MM.1S (cell line): ENCODE data around the gene TM4SF18.

Experiments
- DNase-seq: peaks from one replicate; pipeline ENCODE4 v3.0.0-alpha.2; 2015
- H2AFZ ChIP-seq: fragments of 300-600 bp; sonication (generic); 2 replicates; pipeline ENCODE4 v1.6.0; 2016; ENCODE audit warnings: antibody characterized with exemption, low read length
- H3F3A ChIP-seq: fragments of 300-600 bp; sonication (generic); 2 replicates; pipeline ENCODE4 v1.6.1; 2016; ENCODE audit warnings: mild to moderate bottlenecking, antibody characterized with exemption, low read length, moderate library complexity, mixed read lengths; ENCODE audit not compliant: insufficient read depth
- H3K27ac ChIP-seq: fragments of 300-600 bp; sonication (generic); 2 replicates; pipeline ENCODE4 v1.5.1; 2016; ENCODE audit warnings: mild to moderate bottlenecking, low read length
- H3K27me3 ChIP-seq: fragments of 300-600 bp; sonication (generic); replicated peaks from 2 replicates; pipeline ENCODE4 v1.6.0; 2016; ENCODE audit warnings: low read length; ENCODE audit not compliant: insufficient read depth
- H3K36me3 ChIP-seq: fragments of 300-600 bp; sonication (generic); replicated peaks from 2 replicates; pipeline ENCODE4 v1.6.1; 2016; ENCODE audit warnings: mild to moderate bottlenecking, low read length, mixed read lengths; ENCODE audit not compliant: insufficient read depth
- H3K4me1 ChIP-seq: fragments of 300-600 bp; sonication (generic); 2 replicates; pipeline ENCODE4 v1.6.1; 2016; ENCODE audit warnings: low read length, mixed read lengths
- H3K4me2 ChIP-seq: fragments of 300-600 bp; sonication (generic); 2 replicates; pipeline ENCODE4 v1.6.0; 2016; ENCODE audit warnings: low read depth, low read length
- H3K4me3 ChIP-seq: fragments of 300-600 bp; sonication (generic); 2 replicates; pipeline ENCODE4 v1.5.1; 2016; ENCODE audit warnings: low read length, mixed read lengths
- H3K79me2 ChIP-seq: fragments of 300-600 bp; sonication (generic); 2 replicates; pipeline ENCODE4 v1.6.1; 2016; ENCODE audit warnings: mixed run types, low read length, mixed read lengths
- H3K9ac ChIP-seq: fragments of 300-600 bp; sonication (generic); 2 replicates; pipeline ENCODE4 v1.6.1; 2016; ENCODE audit warnings: low read length, mixed read lengths
- H3K9me2 ChIP-seq: fragments of 300-600 bp; sonication (generic); replicated peaks from 2 replicates; pipeline ENCODE4 v1.6.1; 2016; ENCODE audit warnings: mild to moderate bottlenecking, low read length, mixed read lengths; ENCODE audit not compliant: insufficient read depth
- H3K9me3 ChIP-seq: fragments of 300-600 bp; sonication (generic); replicated peaks from 2 replicates; pipeline ENCODE4 v1.6.1; 2016; ENCODE audit warnings: mild to moderate bottlenecking, low read length, mixed read lengths; ENCODE audit not compliant: insufficient read depth
- H4K20me1 ChIP-seq: fragments of 300-600 bp; sonication (generic); 2 replicates; pipeline ENCODE4 v1.6.1; 2016; ENCODE audit warnings: mild to moderate bottlenecking, low read length, moderate library complexity, mixed read lengths; ENCODE audit not compliant: insufficient read depth
- CTCF ChIP-seq: fragments of 300-600 bp; sonication (generic); IDR thresholded peaks from 2 replicates; pipeline ENCODE4 v1.5.1; 2016; ENCODE audit warnings: antibody characterized with exemption, low read length, mixed read lengths
- EZH2 ChIP-seq: fragments of 300-600 bp; sonication (generic); optimal IDR thresholded peaks from 2 replicates; pipeline ENCODE3; 2017; ENCODE audit warnings: low read depth, mild to moderate bottlenecking, antibody characterized with exemption, low read length, mixed read lengths
- EZH2phosphoT487 ChIP-seq: fragments of 300-600 bp; sonication (generic); IDR thresholded peaks from 2 replicates; pipeline ENCODE4 v1.6.1; 2018; ENCODE audit warnings: antibody characterized with exemption, low read length

TM4SF18 gene

GRCh38 chr3:149276619-149277018 is 56.8 kb downstream of the TM4SF18 start:
- Histone ChIP-seq H3F3A (no peaks in the 10 kb centered on the region), H3K4me1 (no peaks in the 10 kb centered on the region), H3K36me3 (no peaks in the 10 kb centered on the region), H3K27me3 (no peaks in the 10 kb centered on the region), H3K27ac (no peak overlapping the region), H3K9me2 (no peaks in the 10 kb centered on the region), H3K9ac (no peak overlapping the region), H3K79me2 (no peaks in the 10 kb centered on the region), H4K20me1 (no peaks in the 10 kb centered on the region), H3K4me2 (no peak overlapping the region), H3K9me3 (no peaks in the 10 kb centered on the region), H3K4me3 (no peak overlapping the region), H2AFZ (no peak overlapping the region)
- no peak for TF ChIP-seq EZH2
- TF ChIP-seq EZH2phosphoT487, result no peak
- TF ChIP-seq CTCF, result no peak
- DNase-seq, result no peak

- H3K27ac ChIP-seq, result no peak overlapping the region
These were observed 59.2 kb downstream of the TM4SF18 start for GRCh38 chr3:149274220-149274619.

GRCh38 chr3:149273096-149273751 is 60.2 kb downstream of the TM4SF18 start:
- peak; percentile 81 for DNase-seq
- Histone ChIP-seq H3K9me3 (no peaks in the 10 kb centered on the region), H4K20me1 (no peaks in the 10 kb centered on the region), H3K9me2 (no peaks in the 10 kb centered on the region), H3K4me3 (no peak overlapping the region), H3K4me1 (no peaks in the 10 kb centered on the region), H3K4me2 (no peak overlapping the region), H3K36me3 (no peaks in the 10 kb centered on the region), H3K27ac (no peak overlapping the region), H3K9ac (no peak overlapping the region), H3K27me3 (no peaks in the 10 kb centered on the region), H3F3A (no peaks in the 10 kb centered on the region), H3K79me2 (no peaks in the 10 kb centered on the region), H2AFZ (no peak overlapping the region)
- TF ChIP-seq EZH2 (no peak), CTCF (peak; percentile 99)

More at GRCh38 chr3:149274220-149274619, 59.2 kb downstream of the TM4SF18 start:
- Histone ChIP-seq H3F3A (no peaks in the 10 kb centered on the region), H3K36me3 (no peaks in the 10 kb centered on the region), H3K9ac (no peak overlapping the region), H3K79me2 (no peaks in the 10 kb centered on the region), H3K9me3 (no peaks in the 10 kb centered on the region), H3K9me2 (no peaks in the 10 kb centered on the region), H3K4me1 (no peaks in the 10 kb centered on the region), H2AFZ (no peak overlapping the region), H3K27me3 (no peaks in the 10 kb centered on the region), H3K4me2 (no peak overlapping the region), H4K20me1 (no peaks in the 10 kb centered on the region), H3K4me3 (no peak overlapping the region)
- TF ChIP-seq EZH2 (no peak), EZH2phosphoT487 (no peak), CTCF (no peak)
- DNase-seq, result no peak
